ENCODE results near the gene DMWD.

The DMWD gene

DNA sequence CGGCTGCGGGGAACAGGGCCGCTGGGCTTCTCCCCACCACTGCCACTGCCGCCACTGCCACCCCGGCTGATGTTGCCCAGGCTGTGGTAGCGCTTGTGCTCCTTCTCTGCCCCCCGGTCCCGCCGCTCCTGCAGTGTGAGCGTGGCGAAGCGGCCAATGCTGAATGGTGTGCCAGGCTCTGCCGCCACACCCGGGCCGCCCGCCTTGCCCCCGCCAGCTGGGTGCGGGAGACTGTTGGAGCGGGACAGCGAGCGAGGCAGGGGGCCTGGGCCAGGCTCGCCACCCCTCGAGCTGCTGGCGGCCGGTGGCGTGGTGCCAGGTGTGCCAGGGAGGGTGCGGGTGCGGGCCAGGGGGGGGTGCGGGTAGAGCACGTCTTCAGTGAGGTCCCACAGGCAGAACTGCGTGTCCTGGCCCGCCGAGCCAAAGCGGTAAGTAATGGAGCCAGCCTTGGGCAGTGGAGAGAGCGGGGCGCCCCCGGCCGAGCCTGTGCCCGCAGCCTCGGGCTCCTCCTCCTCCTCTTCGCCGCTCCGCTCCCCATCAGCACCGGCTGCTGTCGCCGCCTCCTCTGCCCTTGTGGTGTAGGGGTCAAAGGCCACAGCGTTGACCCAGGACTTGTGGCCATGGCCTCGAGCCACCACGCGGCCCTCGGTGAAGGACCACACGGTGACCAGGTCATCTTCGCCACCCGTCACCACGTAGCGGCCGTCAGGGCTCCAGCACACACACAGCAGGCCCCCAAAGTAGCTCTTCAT lies 6.7 kb downstream of the DMWD start:
- no peak for DNase-seq

DNA sequence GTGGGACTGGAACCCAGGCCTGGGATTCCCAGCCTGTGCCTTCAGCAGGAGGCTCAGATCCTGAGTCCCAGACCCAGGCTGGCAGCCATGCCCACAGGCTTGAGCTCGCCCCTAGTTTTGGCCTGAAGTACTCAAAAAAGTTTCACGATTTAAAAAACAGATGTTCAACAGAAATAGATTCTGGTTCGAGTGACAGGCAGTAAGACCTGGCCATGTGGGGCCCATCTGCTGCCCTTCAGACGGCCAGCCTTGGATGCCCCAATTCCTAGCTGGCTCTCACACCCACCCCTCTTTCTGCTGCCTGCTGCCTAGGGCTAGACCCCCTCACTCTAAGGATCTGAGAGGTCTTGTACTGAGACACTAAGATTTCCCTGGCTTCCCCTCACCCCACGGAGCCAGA lies 7.5 kb downstream of the DMWD start:
- no peak for DNase-seq

DNA sequence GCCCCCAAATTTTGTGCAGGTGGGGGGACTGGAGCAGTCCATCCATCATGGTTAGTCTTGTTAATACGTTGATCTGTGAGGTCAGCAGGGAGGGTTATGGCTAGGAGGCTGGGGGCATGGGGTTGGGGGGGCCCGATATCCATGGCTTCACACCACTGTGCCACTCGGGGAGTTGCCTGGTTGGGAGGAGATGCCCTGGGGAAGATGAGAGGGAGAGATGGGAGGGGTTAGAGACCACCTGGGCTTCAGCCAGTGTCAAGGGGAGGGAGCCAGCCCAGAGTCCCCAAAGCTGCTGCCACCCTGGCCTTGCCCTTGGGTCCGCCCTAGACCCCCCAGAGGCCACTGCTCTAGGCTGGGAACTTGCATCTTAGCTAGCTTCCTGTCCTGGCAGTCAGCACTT lies 8.5 kb downstream of the DMWD start:
- DNase-seq: no peak

DNA sequence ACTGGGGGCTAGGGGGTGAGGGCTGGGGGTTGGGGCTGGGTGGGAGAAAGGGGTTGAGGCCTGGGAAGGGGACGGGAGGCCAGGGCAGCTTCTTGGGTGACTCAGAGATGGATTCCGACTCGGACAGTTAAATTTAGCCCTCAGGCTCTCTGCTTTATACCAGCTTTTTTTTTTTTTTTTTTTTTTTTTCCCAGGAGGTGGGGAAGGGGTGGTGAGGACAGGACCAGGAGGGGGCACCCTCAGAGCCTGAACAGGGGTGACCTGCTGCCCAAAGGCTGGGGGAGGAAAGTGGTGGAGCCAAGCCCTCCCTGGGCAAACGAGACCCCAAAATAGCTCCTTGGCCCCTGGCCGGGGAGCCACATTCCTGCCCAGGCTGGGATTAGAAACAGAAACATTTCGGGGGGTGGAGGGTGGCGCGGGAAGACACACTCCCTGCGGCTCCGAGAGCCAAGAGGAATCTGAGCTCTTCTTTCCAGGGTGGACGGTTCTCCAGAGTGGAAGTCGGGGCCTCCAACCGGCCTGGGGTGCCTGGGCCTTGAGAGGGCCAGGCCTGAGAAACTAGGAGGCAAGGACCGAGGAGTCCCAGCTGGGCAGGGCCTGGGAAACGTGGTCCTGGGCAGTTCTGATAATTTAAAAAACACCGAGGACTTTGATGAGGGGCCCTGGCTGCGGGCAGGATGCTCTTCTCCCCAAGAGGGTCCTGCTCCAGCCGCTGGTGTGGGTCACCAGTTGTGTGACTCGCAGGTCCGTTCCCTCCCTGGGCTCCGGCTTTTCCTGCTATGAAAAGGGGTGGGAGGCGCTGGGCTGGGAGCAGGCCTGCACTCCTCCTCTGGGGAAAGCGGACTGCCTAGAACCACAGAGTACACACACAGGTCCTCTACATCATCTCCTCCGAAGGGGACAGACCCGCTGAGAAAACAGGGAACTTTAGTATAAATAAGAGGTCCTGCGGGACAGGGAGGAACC lies 9.5 kb downstream of the DMWD start:
- no peak for DNase-seq

DNA sequence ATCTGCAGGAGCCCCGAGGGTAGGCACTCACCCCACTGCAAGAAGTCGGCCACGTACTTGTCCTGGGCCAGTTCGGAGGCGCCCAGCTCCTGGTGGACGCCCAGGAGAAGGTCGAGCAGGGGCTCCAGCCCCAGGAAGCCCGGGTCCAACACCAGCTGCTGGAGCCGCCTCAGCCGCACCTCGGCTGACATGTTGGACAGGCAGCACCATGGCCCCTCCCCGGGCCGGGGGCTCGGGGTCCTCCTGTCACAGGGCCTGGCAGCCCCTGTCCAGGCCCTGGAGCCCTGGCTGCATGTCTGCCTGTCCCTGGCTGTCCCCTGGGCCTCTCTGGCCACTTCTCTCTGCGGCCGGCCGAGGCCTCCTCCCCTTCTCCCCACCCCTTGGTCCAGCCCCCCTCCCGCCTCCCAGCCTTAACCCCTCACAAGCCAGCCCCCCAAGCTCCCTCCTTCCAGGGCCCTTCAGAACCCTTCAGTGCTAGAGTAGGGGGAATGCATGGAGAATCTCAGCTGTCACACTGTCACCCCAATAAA lies 10.4 kb downstream of the DMWD start, which contains the start of gene DMPK:
Gene DMPK, minus strand, starts transcription at position 329 of the 530 bp plus-strand sequence. Its CDS starts 138 bp downstream, at position 191.
- no peak for DNase-seq

DNA sequence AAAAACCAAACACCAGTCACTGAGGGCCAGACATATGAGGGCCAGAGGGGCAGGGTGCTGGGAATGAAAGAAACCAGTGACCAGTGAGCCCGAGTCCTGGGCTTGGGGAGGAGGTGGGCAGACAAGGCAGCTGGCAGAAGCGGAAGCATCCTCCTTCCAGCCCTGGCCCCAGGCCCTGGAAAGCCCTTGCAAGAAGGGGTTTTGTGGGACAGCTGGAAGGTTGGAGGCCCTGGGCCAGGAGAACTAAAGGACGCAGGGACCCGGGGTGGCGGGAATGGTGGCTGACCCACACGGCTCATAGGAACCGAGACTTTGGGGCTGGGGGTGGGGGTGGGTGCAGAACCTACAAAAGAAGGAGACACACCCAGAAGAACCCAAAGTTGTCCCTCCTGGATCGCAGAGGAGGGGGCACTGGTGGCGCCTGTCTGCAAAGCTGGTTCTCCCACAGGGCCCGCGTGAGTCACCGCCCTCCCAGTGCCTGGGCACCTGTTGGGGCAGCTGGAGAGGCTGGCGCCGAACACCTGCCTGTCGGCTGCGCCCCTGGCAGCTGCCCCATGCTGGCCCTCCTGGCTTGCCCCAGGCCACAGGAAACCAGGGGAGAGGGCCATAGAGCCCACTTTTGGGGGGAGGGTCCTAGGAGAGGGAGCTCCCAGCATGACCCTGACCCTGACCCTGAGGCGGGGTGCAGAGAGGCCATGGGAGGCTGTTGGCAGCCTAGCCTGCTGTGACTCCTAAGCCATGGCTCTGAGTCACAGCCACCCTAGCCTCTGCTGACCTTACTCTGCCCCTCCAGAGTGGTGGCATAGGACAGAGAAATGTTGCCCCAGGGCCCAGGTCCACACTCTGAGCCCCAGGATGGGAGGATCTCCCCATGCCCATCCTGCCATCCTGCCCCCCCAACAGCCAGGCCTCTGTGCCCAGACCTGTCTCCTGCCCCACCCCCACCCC lies 11.2 kb downstream of the DMWD start:
- peak; percentile 39 for DNase-seq

DNA sequence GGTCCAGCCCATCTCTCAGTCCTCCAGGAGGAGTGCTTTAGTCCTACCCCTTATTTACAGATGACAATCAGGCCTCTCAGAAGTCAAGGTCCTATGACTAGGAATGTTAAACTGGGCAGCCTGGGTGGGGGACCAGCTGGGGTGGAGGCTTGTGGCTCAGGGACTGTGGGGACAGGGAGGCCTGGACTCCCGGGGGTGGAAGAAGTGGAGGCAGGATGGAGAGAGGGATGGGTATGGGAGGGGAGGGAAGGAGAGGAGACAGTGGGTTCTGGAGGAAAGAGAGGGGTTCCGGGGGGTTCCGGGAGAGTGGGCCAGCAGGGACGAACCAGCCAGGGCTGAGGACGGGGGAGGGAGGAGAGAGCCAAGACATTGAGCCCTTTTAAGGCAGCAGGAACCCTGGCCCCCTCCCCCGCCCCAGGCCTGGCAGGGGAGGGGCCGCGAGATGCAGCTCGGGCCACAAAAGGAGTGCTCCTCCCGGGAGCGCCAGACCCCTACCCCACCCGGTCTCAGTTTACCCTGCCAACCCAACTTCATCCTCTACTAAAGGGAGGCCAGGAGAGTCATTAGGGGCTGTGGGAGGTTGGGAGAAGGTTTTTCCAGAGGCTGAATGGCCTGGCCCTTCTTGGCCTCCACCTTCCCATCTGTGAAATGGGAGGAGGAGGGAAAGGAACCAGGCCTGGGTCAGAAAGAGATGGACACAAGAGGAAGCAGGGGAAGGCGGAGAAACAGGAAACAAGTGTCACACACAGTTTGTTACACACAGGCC lies 12.0 kb downstream of the DMWD start:
- no peak for DNase-seq

DNA sequence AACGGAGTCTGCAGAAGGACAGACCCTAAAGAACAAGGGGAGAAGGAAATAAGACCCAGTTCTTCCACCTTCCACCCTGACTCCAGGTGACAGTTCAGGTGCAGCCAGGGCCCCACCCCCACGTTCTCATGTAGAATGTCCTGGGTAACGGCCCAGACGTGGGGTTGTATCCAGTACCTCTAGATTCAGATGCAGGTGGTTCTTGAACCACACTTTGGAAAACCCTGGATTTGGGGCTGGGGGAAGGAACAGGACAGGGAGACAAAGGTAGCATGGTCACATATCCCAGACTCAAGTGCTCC lies 12.5 kb downstream of the DMWD start:
- no peak for DNase-seq

DNA sequence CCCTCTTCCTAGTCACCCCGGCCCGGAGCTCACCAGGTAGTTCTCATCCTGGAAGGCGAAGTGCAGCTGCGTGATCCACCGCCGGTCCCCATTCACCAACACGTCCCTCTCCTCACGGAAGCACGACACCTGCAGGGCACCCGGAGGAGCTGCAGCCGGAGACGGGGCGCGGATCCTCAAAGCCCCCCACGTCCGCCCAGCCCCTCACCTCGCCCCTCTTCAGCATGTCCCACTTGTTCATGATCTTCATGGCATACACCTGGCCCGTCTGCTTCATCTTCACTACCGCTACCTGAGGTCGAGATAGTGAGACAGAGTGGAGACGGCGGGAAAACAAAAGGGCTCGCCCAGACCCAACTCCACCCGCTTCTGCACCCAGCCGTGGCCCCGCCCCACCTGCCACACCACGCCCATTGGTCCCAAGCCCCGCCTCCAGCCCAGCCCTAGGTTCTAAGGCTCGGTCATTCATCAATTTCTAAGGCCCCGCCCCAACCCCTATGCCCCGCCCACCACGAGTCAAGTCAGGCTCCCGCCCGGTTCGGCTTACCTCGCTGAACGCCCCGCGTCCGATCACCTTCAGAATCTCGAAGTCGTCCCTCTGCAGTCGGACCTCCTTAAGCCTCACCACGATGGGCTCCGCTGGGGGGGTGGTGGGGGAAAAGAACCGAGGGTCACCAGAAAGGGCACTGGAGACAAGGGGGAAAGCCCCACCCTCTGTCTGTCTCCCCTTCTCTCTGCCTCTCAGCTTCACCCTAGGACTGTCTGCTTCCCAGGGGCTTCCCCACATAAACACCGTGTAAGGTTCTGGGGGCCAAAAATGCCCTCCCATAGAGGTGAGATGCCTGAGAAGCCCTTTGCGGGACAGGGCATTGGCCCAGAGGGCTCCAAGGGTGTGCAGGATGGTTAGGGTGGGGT lies 13.2 kb downstream of the DMWD start:
- DNase-seq: peak; percentile 81

DNA sequence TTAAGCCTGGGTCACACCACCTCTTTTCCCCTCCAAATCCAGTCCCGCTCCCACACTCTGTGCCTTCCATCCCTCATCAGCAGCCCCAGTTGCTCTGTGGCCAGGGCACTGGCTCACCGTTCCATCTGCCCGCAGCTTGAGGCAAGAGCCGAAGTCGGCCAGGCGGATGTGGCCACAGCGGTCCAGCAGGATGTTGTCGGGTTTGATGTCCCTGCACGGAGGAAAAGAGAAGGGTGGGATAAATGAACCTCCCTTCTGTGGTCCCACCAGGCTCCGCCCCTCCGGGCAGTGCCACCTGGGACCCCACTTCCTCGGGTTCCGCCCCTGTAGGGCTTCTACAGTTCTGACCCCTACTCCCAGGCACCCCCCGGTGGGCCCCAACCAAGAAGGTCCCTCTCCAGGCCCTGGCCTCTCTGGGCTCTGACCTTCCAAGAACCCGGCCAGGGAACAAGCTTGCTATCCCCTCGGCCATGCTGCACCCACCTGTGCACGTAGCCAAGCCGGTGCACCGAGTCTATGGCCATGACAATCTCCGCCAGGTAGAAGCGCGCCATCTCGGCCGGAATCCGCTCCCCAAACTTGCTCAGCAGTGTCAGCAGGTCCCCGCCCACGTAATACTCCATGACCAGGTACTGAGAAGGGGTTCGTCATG lies 14.5 kb downstream of the DMWD start:
- DNase-seq: no peak

DNA sequence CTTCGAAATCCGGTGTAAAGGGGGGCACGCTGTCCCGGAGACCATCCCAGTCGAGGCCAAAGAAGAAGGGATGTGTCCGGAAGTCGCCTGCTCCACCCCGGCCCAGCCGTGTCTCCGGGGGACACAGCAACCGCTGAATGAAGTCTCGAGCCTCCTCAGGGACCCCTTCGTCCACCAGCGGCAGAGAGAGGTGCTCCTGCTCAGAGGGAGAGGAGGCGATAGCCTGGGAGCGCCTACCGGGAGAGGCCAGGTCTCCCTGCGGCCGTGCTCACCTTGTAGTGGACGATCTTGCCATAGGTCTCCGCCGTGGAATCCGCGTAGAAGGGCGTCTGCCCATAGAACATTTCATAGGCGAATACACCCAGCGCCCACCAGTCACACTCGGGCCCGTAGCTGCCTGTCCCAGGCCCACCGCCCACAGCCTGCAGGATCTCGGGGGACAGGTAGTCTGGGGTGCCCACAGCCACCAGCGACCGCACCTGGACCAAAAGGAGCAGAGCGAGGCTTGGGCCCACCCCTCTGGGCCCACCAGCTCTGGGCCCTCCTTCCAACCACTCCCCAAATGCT lies 15.2 kb downstream of the DMWD start:
- no peak for DNase-seq

DNA sequence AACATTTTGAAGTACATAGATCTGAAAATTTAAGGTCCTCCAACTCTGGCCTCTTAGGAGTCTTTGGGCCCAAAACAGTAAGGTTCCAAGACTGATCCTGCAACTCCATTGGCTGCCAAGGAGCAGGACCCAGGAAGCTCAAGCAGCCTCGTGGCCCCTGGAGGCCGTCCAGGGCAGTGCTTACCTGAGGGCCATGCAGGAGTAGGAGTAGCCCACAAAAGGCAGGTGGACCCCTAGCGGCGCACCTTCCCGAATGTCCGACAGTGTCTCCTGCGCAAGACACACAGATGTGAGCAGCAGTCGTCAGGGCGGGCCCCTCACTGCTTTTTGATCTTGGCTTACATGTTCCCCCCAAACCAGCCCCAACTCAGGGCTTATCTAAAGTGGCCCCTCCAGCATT lies 17.9 kb downstream of the DMWD start:
- DNase-seq: no peak

DNA sequence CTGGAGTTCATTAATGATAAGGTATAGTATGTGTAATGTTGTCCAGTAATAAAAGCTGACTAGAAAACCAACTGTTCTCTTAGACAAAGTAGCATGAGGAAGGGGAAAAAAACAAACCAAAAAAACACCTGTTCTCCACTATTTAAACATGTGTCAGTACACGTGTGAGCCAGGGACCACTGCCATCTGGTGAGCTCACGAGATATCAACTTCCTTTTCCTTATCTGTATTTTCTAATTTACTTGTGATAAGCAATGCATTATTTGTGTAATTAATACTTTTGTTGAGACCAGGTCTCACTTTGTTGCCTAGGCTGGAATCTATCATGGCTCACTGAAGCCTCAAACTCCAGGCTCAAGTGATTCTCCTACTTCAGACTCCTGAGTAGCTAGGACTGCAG lies 19.3 kb downstream of the DMWD start:
- no peak for DNase-seq

DNA sequence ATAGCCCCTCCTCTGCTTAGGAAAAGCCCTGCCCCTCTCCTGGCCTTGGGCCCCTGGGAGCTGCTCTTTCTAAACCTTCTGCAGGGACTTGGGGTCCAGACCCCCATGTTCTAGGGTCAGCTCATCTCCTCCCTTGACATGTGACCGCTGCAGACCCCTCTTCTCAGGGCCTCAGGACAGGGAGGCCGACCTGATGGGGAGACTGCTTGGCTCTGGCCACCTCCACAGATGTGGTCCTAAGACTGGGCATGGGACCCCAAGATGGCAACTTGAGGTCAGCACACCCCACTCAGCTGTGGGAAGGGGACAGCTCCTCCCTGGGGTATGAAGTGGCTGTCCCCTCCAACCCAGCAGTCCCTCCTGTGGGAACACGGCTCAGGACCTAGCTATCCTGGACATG lies 19.7 kb downstream of the DMWD start:
- no peak for DNase-seq

DNA sequence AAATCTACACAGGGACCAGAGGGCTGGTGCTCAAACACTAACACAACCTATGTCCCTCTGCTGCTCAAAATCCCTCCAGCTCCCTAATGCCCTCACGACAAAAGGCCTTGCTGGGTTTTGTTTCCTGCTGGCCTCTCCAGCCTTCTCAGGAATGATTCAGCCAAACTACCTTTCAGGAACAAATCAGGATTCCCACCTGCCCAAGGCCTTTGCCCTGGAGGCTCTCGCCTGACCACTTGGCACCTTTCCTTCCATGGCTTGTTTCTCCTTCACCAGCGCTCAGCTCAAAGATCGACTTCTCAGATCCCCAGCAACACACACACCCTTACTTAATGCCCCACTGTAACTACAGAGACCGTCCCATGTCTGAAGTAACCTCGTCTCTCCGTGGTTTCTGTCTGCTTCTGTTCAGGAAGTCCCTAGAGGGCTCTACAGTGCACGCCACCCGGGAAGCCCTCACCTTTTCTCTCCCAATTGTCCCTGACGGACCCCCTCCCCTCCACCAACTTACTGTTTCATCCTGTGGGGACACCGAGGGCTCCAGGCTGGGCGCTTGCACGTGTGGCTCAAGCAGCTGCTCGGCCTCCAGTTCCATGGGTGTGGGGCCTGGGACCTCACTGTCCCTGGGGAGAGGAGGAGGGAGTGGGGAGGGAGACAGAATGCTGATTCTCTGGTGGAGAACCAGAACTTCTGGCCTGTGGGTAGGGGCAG lies 20.4 kb downstream of the DMWD start:
- no peak for DNase-seq

DNA sequence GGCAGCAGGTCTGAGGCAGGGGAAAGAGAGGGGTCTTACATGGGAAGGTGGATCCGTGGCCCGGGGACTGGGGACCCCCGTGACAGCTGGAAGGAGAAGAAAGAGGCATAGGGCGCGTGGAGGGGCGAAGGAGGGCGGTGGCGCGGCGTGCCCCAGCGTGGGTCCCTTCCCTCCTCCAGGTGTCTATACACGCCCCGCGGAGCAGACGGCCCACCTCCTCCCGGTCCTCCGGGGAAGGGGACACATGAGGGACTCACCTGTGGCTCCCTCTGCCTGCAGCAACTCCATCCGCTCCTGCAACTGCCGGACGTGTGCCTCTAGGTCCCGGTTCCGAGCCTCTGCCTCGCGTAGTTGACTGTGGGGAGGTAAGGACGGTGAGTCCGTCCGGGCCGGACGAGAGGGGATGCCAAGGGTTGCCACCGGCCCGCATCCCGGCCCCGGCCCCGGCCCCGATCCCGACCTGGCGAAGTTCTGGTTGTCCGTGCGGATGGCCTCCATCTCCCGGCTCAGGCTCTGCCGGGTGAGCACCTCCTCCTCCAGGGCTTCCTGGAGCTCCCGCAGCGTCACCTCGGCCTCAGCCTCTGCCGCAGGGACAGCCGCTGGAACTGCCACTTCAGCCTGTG lies 21.2 kb downstream of the DMWD start:
- DNase-seq: no peak

DNA sequence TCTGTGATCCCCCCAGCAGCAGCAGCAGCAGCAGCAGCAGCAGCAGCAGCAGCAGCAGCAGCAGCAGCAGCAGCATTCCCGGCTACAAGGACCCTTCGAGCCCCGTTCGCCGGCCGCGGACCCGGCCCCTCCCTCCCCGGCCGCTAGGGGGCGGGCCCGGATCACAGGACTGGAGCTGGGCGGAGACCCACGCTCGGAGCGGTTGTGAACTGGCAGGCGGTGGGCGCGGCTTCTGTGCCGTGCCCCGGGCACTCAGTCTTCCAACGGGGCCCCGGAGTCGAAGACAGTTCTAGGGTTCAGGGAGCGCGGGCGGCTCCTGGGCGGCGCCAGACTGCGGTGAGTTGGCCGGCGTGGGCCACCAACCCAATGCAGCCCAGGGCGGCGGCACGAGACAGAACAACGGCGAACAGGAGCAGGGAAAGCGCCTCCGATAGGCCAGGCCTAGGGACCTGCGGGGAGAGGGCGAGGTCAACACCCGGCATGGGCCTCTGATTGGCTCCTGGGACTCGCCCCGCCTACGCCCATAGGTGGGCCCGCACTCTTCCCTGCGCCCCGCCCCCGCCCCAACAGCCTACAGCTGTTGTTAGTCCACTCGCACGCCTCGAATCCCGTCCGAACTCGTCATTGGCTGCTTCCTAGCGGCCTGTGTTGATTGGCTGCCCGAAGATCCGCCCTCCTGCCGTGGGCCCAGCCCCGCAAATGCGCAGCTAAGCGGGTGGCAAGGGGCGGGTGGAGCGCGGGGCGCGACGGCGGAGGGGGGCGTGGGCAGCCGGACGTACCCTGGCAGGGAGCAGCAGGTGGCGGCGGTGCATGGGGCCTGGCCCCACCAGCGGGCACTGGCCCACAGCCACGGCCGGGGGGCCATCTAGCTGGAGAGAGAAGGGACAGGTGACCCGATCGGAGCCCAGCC lies 22.2 kb downstream of the DMWD start:
- peak; percentile 93 for DNase-seq

DNA sequence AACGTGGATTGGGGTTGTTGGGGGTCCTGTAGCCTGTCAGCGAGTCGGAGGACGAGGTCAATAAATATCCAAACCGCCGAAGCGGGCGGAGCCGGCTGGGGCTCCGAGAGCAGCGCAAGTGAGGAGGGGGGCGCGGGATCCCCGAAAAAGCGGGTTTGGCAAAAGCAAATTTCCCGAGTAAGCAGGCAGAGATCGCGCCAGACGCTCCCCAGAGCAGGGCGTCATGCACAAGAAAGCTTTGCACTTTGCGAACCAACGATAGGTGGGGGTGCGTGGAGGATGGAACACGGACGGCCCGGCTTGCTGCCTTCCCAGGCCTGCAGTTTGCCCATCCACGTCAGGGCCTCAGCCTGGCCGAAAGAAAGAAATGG lies 22.8 kb downstream of the DMWD start:
- DNase-seq: no peak

All from NCI-H1092 (cell line).